NCI-H1092 (cell line): ENCODE results near the gene KDM1B.

Experiments
- DNase-seq: peaks from one replicate; lab custom pipeline; 2025; lab: John Stamatoyannopoulos, UW

Gene KDM1B

GRCh38 chr6:18263418-18264218 lies 108.4 kb downstream of the KDM1B start:
- no peak for DNase-seq

GRCh38 chr6:18264219-18264922 lies 109.1 kb downstream of the KDM1B start, which contains the start of gene DEK:
Gene DEK (minus strand): TSS chr6:18264530. CDS start chr6:18263987, 543 bp downstream.
- peak; percentile 78 for DNase-seq

GRCh38 chr6:18264923-18265377 lies 109.7 kb downstream of the KDM1B start:
- no peak for DNase-seq

- no peak for DNase-seq
Observed at GRCh38 chr6:18265787-18266522, 110.7 kb downstream of the KDM1B start.

- DNase-seq: no peak
Observed at GRCh38 chr6:18266523-18266912, 111.3 kb downstream of the KDM1B start.

- DNase-seq: no peak
Observed at GRCh38 chr6:18268066-18268465, 112.8 kb downstream of the KDM1B start.

- DNase-seq: no peak
Observed at GRCh38 chr6:18269253-18269652, 114.0 kb downstream of the KDM1B start.

- no peak for DNase-seq
Observed at GRCh38 chr6:18269717-18270116, 114.5 kb downstream of the KDM1B start.

GRCh38 chr6:18270216-18270615 lies 115.0 kb downstream of the KDM1B start:
- no peak for DNase-seq
